AG10803 (cell line): Measurements from ENCODE around the gene CAMK1.

Source experiments
- DNase-seq: peaks from one replicate; pipeline ENCODE4 v3.0.0; 2010; ENCODE audit warnings: low read depth
- H3K4me3 ChIP-seq: 2 replicates; pipeline ENCODE4 v1.5.1; 2011; ENCODE audit warnings: mild to moderate bottlenecking, low read length, control low read depth
- TF ChIP-seq, protein P1 (sequence below): conservative IDR thresholded peaks from 2 replicates; pipeline ENCODE4 v1.5.1; 2011; ENCODE audit warnings: mild to moderate bottlenecking, low read length, control low read depth, inconsistent platforms

Gene CAMK1

DNA sequence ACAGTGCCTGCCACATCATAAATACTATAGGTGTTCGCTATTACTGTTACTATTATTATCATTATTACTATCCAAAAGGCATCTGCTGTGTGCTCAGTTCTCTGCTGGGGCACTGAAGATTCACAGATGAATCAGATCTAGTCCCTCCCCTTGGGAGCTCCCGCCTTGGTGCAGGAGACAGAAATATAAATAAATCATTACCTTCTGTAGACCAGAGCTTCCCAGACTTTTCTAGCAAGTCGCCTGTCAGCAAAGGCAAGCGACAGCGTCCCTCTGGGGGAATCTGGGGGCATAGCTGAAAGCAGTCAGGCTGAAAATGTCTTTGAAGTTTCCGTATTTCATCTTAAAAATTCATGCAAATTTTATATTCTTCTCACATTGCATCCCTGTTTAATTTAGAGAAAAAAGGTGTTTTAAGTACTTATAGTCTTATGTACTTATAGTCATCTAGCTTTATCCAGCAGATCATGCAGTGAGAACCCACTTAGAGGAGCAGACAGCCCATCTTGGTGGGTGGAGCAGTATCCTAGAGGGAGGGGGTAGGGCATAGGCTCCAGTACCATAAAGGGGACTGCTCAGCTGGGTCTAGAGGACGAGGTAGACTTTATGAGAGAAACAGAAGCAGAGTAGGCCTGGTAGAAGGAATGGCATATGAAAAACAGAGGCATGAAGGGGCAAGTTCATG lies 48.6 kb downstream of the CAMK1 start:
- no peak overlapping the region for H3K4me3 ChIP-seq
- TF ChIP-seq, protein P1, sequence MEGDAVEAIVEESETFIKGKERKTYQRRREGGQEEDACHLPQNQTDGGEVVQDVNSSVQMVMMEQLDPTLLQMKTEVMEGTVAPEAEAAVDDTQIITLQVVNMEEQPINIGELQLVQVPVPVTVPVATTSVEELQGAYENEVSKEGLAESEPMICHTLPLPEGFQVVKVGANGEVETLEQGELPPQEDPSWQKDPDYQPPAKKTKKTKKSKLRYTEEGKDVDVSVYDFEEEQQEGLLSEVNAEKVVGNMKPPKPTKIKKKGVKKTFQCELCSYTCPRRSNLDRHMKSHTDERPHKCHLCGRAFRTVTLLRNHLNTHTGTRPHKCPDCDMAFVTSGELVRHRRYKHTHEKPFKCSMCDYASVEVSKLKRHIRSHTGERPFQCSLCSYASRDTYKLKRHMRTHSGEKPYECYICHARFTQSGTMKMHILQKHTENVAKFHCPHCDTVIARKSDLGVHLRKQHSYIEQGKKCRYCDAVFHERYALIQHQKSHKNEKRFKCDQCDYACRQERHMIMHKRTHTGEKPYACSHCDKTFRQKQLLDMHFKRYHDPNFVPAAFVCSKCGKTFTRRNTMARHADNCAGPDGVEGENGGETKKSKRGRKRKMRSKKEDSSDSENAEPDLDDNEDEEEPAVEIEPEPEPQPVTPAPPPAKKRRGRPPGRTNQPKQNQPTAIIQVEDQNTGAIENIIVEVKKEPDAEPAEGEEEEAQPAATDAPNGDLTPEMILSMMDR, result no peak

DNA sequence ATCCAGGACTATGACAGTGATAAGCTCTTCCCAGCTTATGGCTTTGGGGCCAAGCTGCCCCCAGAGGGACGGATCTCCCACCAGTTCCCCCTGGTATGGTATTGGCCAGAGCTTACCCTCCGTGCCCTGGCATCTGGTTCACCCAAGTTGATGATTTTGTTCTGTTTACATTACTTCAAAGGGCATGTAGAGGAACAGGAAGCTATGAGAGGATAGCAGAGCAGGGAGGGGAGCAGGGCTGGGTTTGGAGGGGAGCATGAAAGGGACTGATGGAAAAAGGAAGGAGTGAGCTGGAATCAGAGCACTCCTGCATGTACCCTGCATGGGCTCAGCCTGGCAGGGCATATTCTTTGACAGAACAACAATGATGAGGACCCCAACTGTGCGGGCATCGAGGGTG lies 51.6 kb downstream of the CAMK1 start:
- TF ChIP-seq, protein P1, result no peak
- DNase-seq, result no peak
- H3K4me3 ChIP-seq, result no peak overlapping the region

More for the DNA sequence above, 48.6 kb downstream of the CAMK1 start:
- DNase-seq, result no peak

DNA sequence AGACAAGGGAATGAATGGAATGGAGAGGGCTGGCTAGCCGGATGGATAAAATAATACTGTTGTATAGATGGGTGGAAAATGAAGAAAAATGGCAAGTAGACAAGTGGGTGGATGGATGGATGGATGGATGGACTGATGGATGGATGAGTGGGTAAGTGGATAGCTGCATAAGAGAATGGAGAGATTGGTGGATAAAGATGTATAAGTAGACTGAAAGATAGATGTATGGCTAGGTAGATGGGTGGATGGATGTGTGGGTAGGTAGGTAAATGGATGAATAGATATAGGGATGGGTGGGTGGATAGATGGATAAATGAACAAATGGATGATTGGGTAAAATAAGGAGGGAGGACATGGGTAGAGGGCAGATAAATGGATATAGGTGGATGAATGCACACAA lies 52.2 kb downstream of the CAMK1 start:
- H3K4me3 ChIP-seq, result no peak overlapping the region
- TF ChIP-seq, protein P1, result no peak
- no peak for DNase-seq

DNA sequence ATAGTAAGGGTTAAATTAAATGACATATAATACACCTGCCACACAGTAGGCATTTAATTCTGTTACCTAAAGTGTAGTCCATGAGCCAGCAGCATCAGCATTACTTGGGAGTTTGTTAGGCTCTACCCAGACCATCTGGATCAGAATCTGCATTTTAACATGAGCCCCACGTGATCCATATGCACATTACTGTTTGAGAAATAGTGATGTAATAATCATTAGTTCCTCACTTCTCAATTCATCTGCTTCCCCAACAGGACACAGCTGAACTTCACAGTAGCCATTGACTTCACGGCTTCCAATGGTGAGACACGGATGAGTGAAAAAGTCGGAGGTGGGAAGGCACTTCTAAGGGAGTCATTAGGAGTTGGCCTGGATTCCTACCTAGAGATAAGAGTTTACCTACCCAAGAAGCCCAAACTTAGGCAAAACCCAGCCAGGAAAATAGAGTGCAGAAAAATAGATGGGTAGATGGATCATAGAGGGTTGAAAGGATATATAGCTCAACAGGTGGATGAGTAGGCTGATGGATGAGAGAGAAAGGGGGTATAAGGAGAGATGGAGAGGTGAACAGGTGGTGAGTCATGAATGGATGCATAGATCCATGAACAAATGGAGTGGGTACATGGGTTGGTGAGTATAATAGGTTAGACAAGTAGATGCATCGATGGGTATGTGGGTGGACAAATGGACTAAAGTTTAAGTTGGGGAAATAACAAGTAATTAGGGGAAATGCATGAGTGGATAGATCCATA lies 52.8 kb downstream of the CAMK1 start:
- DNase-seq, result no peak
- TF ChIP-seq, protein P1, result no peak
- H3K4me3 ChIP-seq, result no peak overlapping the region

DNA sequence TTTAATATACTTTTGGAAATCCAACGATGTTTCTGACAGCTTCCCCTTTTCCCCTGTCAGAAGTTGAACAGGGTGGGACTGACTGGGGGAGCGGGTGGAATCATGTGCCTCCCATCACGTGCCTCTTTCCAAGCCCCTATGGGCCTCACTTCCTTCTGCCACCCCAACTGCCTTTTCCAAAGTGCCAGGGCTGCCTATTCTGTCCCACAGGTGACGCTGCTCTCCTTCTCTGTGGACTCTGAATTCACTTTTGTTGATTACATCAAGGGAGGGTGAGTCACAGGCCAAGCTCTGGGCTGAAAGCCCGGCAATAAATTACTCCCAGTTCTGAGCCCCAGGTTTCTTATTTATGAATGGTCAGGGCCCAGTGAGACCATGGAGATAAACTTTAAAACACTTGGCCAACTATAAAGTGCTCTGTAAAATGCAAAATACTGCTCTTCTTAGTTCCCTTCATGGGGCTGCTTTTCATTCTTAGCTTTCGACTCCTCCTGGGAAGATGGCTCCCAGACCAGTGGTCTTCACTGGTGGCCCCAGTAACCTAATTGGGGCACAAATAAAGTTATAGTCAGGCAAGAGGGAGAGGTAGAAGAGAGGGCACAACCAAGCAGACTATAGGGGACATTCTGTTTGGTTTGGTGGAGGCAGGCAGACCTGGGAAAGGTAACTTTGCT lies 53.8 kb downstream of the CAMK1 start:
- no peak overlapping the region for H3K4me3 ChIP-seq
- peak; percentile 83 for DNase-seq
- TF ChIP-seq, protein P1, result peak; percentile 97

DNA sequence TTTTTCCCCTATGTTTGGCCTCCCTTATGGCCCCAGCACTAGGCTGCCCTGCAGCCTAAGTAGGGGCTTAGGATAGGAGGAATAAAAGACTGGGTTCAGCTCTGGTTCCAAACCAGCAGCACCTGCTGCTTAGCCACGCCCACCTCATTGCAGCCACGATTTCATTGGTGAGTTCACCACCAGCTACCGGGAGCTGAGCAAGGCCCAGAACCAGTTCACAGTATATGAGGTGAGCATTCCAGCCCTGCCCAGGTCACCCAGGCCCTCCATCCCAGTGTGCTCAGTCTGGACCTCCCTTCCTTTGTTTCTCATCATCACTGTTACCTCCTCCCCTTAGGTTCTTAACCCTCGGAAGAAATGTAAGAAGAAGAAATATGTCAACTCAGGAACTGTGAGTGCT lies 54.6 kb downstream of the CAMK1 start:
- H3K4me3 ChIP-seq, result no peak overlapping the region
- no peak for DNase-seq
- TF ChIP-seq, protein P1, result no peak

DNA sequence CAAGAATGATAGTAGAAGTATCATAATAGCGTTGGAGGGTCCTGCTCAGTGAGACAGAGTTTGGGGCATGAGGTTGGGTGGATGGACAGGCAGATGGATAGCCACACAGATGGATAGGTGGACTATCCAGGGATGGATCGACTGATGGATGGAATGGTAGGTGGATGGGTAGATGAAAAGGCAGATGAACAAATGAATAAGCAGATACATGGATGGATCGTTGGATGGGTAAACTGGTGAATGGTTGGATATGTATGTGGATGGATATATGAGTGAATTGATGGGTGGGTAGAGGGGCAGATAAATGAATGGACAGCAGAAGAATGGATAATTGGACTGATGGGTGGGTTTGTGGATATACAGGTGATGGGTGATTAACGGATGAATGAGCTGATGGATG lies 56.6 kb downstream of the CAMK1 start:
- H3K4me3 ChIP-seq, result no peak overlapping the region
- DNase-seq, result no peak
- TF ChIP-seq, protein P1, result no peak
